Bronchial epithelial cell (primary cell): ENCODE measurements around the gene RABL6. TPM values are rescaled to one million over a fixed set of nuclear protein-coding genes. Genes with fewer than 3 reads are reported as not detected.

Experiments used
- DNase-seq: peaks from one replicate; pipeline ENCODE4 v3.0.0-alpha.2; 2010; ENCODE audit warnings: low read depth
- FAIRE-seq: peaks from 2 replicates; lab custom pipeline; 2011; peaks lifted over from hg19 to GRCh38; lab: Jason Lieb, UNC
- H3K27me3 ChIP-seq: 2 replicates; pipeline ENCODE4 v1.5.1; 2011; ENCODE audit warnings: low read length; ENCODE audit not compliant: control insufficient read depth, insufficient read depth
- H3K36me3 ChIP-seq: 2 replicates; pipeline ENCODE4 v1.5.1; 2011; ENCODE audit warnings: low read length; ENCODE audit not compliant: control insufficient read depth, insufficient read depth
- H3K4me3 ChIP-seq: 2 replicates; pipeline ENCODE4 v1.5.1; 2011; ENCODE audit warnings: mild to moderate bottlenecking, low read depth, low read length, control low read depth
- total RNA-seq: library from RNA; depleted of rRNA; stranded (reverse); fragments of >200 nt; gene quantifications from 2 replicates; pipeline ENCODE4 v1.2.1, GENCODE V29; 2014
- TF ChIP-seq, protein P1 (sequence below): IDR thresholded peaks from 2 replicates; pipeline ENCODE4 v1.5.1; 2011; ENCODE audit warnings: mild to moderate bottlenecking, moderate library complexity, low read length, control low read depth, inconsistent platforms; ENCODE audit not compliant: insufficient read depth, severe bottlenecking

The RABL6 gene
- total RNA-seq, 1 donor from 2014 or later: 79.5 TPM

DNA sequence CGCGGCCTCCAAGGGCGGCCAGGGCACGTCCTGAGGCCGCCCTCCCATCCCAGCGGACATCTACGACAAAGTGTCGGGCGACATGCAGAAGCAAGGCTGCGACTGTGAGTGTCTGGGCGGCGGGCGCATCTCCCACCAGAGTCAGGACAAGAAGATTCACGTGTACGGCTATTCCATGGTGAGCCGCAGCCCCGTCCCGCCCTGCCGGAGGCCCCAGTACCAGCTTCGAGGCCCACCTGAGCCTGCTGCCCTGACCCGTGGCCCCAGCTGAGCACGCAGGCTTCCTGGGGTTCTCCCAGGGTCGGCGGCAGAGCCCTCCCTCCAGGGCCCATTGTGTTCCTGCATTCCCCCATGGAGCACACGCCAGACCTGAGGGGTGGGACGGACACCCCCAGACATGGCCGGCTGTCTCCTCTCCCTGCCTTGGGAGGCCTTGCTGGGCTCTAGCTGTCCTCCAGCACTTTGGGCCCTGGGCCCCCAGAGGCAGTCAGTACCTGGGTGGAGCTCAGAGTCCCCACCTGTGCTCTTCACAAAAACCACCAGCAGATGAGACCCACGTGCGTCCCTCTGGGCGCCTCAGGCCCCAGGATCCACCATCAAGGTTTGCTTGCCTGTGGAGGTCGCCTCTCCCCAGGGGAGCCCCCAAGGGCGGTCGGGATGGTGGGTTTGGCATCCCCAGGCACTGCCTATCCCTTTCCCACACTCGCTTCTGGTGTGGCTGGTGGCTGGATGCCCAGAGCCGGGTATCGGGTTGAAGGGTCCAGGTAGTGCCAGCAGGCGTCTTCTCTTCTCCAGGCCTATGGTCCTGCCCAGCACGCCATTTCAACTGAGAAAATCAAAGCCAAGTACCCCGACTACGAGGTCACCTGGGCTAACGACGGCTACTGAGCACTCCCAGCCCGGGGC is 42.5 kb downstream of the RABL6 start:
- TF ChIP-seq, protein P1, sequence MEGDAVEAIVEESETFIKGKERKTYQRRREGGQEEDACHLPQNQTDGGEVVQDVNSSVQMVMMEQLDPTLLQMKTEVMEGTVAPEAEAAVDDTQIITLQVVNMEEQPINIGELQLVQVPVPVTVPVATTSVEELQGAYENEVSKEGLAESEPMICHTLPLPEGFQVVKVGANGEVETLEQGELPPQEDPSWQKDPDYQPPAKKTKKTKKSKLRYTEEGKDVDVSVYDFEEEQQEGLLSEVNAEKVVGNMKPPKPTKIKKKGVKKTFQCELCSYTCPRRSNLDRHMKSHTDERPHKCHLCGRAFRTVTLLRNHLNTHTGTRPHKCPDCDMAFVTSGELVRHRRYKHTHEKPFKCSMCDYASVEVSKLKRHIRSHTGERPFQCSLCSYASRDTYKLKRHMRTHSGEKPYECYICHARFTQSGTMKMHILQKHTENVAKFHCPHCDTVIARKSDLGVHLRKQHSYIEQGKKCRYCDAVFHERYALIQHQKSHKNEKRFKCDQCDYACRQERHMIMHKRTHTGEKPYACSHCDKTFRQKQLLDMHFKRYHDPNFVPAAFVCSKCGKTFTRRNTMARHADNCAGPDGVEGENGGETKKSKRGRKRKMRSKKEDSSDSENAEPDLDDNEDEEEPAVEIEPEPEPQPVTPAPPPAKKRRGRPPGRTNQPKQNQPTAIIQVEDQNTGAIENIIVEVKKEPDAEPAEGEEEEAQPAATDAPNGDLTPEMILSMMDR: no peak
- H3K27me3 ChIP-seq: peaks cover 5% of the 10 kb centered on the region
- no peak for FAIRE-seq
- H3K4me3 ChIP-seq: peak overlapping the region; percentile 80
- peaks cover 10% of the 10 kb centered on the region for H3K36me3 ChIP-seq
- no peak for DNase-seq

DNA sequence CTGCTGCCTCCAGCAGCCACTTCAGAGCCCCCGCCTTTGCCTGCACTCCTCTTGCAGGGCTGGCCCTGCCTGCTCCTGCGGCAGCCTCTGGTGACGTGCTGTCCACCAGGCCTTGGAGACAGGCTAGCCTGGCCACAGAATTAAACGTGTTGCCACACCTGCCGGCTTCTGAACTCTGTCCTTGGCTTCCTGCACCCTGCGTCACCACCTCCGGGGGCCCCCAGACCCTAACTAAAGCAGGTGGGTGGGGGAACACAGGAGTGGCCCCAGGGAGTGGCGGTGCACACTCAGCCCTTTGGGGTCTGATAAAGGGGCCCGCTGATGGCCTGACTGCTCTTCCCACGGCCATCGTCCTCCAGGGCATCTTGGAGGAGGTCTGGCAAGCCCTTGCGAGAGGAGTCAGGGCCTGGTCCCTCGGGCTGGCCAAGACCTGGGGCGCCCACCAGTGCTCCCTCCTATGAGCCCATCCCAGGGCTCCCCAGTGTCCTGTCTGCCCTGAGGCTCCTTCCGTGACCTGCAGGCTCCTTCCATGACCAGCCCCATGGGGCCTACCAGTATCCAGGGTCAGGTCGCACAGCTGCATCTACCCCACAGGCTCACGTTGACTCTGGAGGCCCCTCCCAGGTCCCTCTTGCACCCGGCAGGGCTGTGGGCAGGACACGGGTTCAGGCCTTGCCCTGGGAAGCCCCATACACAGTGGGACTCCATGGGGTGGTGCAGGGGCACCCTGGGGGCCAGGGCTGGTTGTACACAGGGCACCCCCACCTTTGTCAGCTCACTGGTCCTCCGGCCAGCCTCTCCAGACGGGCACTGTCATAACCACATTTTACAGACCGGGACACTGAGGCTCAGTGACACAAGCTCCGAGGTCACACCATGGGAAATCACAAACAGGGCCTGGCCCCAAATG is 43.4 kb downstream of the RABL6 start:
- Histone ChIP-seq H3K4me3 (no peak overlapping the region), H3K27me3 (peaks cover 3% of the 10 kb centered on the region), H3K36me3 (peaks cover 10% of the 10 kb centered on the region)
- FAIRE-seq (no peak), DNase-seq (no peak)
- TF ChIP-seq, protein P1: no peak

DNA sequence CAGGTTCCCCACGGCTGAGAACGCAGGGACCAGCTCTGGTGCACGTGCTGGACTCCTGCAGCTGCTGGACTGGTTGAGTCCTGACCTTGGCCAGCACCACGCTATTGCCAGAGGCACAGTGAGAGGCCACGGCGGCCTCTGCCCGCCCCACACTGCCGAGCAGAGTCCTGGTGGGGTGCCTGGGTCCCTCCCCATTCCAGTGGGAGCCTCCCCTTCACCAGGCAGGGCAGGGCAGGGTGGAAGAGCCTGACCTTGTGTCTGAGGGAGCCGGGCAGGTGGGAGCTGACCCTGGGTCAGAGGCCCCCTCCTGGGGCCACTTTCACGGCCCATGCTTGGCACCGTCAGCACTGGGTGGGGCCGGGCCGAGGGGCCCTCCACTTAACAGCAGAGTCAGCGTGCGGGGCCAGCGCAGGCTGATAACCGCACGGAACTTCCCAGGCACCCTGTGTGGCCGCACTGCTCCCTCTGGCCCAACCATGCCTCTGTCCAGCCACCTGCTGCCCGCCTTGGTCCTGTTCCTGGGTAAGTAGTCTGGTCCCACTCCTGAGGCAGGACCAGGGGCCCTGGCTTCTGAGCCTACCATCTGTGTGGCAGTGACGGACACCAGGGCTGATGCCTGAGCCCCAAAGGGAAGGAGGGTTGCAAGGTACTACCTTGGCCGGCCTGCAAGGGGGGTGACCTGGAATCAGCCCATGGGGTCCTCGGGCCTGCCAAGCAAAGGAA is 44.4 kb downstream of the RABL6 start, which contains the start of gene MAMDC4:
MAMDC4 (plus strand) TSS at position 406 of the 723 bp plus-strand sequence; CDS start at position 477, 71 bp downstream.
- DNase-seq: no peak
- H3K4me3 ChIP-seq: no peak within 1 kb of the TSS
- TF ChIP-seq, protein P1: no peak
- H3K36me3 ChIP-seq: peaks cover 10% of the 10 kb centered on the region
- H3K27me3 ChIP-seq: no peaks in the 10 kb centered on the region
- FAIRE-seq: no peak

DNA sequence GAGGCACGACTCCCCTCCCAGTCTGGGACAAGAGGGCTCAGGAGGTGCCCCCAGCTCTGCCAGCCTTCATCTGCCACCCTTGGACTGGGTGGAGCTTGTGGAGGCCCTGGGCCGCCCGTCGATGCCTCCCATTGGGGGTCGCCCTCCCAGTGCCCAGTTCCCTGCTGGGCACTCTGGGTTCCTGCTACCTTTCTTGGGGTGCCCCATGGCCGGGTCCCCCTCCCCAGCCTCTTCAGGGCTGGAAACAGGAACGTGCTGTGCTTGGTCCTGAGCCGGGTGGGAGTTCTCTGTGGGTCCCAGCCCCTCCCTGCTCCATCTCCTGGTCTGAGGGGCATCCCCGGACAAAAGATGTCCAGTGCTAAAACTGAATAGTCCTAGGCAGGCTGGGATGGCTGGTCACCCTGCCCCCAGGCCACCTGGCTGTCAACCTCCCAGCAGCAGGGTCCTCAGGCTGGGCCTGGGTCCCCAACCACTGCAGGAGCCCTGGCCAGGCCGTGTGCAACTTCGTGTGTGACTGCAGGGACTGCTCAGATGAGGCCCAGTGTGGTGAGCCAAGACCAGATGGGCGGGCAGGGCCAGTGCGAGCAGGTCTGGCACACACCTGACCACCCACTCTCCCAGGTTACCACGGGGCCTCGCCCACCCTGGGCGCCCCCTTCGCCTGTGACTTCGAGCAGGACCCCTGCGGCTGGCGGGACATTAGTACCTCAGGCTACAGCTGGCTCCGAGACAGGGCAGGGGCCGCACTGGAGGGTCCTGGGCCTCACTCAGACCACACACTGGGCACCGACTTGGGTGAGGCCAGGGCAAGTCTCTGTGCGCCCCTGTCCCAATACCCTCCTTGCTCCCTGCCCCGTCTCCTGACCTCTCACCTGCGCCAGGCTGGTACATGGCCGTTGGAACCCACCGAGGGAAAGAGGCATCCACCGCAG is 45.2 kb downstream of the RABL6 start:
- FAIRE-seq (no peak), DNase-seq (no peak)
- H3K4me3 ChIP-seq: no peak overlapping the region
- no peaks in the 10 kb centered on the region for H3K27me3 ChIP-seq
- TF ChIP-seq, protein P1: no peak
- peaks cover 10% of the 10 kb centered on the region for H3K36me3 ChIP-seq

DNA sequence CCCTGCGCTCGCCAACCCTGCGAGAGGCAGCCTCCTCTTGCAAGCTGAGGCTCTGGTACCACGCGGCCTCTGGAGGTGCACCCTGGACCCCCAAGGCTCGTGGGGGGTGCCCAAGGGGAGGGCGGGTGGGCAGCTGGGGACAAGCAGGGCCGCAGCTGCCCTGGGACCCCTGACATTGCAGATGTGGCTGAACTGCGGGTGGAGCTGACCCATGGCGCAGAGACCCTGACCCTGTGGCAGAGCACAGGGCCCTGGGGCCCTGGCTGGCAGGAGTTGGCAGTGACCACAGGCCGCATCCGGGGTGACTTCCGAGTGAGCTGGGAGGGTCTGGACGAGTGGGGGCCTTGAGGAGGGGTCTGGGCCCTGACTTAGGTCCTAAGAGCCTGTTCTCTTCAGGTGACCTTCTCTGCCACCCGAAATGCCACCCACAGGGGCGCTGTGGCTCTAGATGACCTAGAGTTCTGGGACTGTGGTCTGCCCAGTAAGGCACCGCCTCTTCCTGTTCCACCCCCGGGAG is 45.9 kb downstream of the RABL6 start:
- Histone ChIP-seq H3K4me3 (no peak overlapping the region), H3K27me3 (no peaks in the 10 kb centered on the region), H3K36me3 (peaks cover 10% of the 10 kb centered on the region)
- no peak for DNase-seq
- TF ChIP-seq, protein P1: no peak
- FAIRE-seq: no peak
